Sigmoid colon (tissue), 4 donors: ENCODE measurements around the gene WDR74.
A peak's percentile ranks its signal among the peaks of the same experiment; 100 is the strongest.

Experiments used
- EP300 ChIP-seq, 4 donors: sonication (generic); formaldehyde crosslinking; IDR thresholded peaks; one replicate each; pipeline ENCODE4 v1.6.1; 2017; ENCODE audit warnings: antibody characterized with exemption in 4 of 4
- POLR2A ChIP-seq, 2 donors: fragments of 450-650 bp; IDR thresholded peaks; one replicate each; pipeline ENCODE4 v1.6.1; 2016; ENCODE audit warnings: antibody characterized with exemption in 2 of 2, mild to moderate bottlenecking in 2 of 2, moderate library complexity in 2 of 2
- POLR2AphosphoS5 ChIP-seq, 4 donors: sonication (generic); formaldehyde crosslinking; IDR thresholded peaks; one replicate each; pipeline ENCODE4 v1.6.1; 2017; ENCODE audit warnings: antibody characterized with exemption in 4 of 4
- TF ChIP-seq, protein P1 (sequence below), 4 experiments: fragments of 450-650 bp in 3 of 4; fragments of 200-600 bp in 1 of 4; IDR thresholded peaks; one replicate each; pipeline ENCODE4 v1.5.1; 2016 to 2019; ENCODE audit warnings: antibody characterized with exemption in 4 of 4, mild to moderate bottlenecking in 3 of 4, moderate library complexity in 2 of 4

DNA sequence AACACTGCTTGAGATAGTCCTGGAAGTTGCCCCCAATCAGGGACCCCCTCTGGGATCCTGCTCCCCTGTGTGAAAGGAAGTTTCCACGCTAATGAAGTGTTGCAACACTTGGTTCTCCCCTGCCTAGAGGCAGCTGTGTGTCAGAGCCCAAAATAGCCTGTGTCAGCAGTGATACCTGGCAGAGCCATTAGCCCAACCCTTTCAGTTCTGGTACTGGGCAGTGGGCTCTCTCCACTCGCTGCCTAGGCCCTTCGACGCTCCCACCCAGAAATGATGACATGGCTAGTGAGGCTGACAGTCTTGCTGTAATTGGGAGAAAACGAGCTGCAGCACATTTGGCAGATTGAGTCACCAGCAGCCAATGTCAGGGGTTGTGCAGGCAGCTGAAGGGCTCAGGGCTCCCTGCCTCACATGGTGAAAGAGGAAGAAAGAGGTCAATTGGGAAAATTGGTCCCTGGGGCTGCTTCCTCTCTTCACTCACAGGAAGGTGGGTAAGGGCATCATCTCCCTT, 32.7 kb downstream of the WDR74 start:
- no peak for TF ChIP-seq POLR2A (IDR thresholded peaks at IDR 0.05)
- TF ChIP-seq, protein P1, sequence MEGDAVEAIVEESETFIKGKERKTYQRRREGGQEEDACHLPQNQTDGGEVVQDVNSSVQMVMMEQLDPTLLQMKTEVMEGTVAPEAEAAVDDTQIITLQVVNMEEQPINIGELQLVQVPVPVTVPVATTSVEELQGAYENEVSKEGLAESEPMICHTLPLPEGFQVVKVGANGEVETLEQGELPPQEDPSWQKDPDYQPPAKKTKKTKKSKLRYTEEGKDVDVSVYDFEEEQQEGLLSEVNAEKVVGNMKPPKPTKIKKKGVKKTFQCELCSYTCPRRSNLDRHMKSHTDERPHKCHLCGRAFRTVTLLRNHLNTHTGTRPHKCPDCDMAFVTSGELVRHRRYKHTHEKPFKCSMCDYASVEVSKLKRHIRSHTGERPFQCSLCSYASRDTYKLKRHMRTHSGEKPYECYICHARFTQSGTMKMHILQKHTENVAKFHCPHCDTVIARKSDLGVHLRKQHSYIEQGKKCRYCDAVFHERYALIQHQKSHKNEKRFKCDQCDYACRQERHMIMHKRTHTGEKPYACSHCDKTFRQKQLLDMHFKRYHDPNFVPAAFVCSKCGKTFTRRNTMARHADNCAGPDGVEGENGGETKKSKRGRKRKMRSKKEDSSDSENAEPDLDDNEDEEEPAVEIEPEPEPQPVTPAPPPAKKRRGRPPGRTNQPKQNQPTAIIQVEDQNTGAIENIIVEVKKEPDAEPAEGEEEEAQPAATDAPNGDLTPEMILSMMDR (IDR thresholded peaks at IDR 0.05) = no peak
- peak in 1 of 4 donors; percentile 9 for TF ChIP-seq POLR2AphosphoS5 (IDR thresholded peaks at IDR 0.05)
- TF ChIP-seq EP300 (IDR thresholded peaks at IDR 0.05) = no peak
